ENCODE results near the gene ZNF684.

The ZNF684 gene

GRCh38 chr1:40530735-40531380 is 579 bp upstream of the ZNF684 start:
- peak; percentile 26 for DNase-seq (ENCODE audit: low read depth)
- peak overlapping the region; percentile 95 for H3K4me3 ChIP-seq (ENCODE audit: low read depth, low read length)
- no peak for TF ChIP-seq CTCF (IDR thresholded peaks at IDR 0.05; ENCODE audit: insufficient read depth, low read depth, low read length, missing control alignments)

DNA sequence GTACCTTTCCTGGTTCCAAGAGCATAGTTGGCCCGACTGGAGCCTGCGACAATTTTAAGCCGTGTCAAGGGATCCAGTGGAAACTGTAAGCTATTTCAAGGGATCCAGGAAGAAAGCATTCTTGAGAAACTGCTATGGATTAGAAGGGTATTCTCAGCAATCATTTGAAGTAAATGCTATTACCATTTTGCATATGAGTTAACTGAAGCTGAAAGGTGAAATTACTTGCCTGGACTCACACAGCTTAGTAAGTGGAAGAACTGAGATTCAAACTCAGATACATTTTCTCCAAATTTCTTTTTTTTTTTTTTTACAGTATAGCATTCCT is 589 bp downstream of the ZNF684 start:
- DNase-seq (ENCODE audit: low read depth), result no peak
- TF ChIP-seq CTCF (IDR thresholded peaks at IDR 0.05; ENCODE audit: insufficient read depth, low read depth, low read length, missing control alignments), result no peak
- peak overlapping the region; percentile 95 for H3K4me3 ChIP-seq (ENCODE audit: low read depth, low read length)

GRCh38 chr1:40532844-40533424 is 1.5 kb downstream of the ZNF684 start:
- DNase-seq (ENCODE audit: low read depth), result peak; percentile 74
- TF ChIP-seq CTCF (IDR thresholded peaks at IDR 0.05; ENCODE audit: insufficient read depth, low read depth, low read length, missing control alignments), result peak; percentile 70
- H3K4me3 ChIP-seq (ENCODE audit: low read depth, low read length), result no peak overlapping the region

DNA sequence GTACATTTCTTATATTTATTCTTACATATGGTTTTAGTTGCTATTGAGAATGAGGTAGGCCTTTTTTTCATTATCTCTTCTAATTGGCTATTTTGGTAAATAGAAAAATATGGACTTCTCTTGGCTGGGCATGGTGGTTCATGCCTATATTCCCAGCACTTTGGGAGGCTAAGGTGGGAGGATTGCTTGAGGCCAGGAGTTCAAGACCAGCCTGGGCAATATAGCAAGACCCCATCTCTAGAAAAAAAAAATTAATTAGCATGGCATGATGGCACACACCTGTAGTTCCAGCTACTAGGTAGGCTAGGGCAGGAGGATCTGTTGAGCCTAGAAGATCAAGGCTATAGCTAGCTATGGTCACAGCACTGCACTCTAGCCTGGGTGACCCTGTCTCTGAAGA is 3.2 kb downstream of the ZNF684 start:
- no peak overlapping the region for H3K4me3 ChIP-seq (ENCODE audit: low read depth, low read length)
- DNase-seq (ENCODE audit: low read depth), result no peak
- TF ChIP-seq CTCF (IDR thresholded peaks at IDR 0.05; ENCODE audit: insufficient read depth, low read depth, low read length, missing control alignments), result no peak

GRCh38 chr1:40535732-40536131 is 4.3 kb downstream of the ZNF684 start:
- no peak for TF ChIP-seq CTCF (IDR thresholded peaks at IDR 0.05; ENCODE audit: insufficient read depth, low read depth, low read length, missing control alignments)
- no peak overlapping the region for H3K4me3 ChIP-seq (ENCODE audit: low read depth, low read length)
- no peak for DNase-seq (ENCODE audit: low read depth)

DNA sequence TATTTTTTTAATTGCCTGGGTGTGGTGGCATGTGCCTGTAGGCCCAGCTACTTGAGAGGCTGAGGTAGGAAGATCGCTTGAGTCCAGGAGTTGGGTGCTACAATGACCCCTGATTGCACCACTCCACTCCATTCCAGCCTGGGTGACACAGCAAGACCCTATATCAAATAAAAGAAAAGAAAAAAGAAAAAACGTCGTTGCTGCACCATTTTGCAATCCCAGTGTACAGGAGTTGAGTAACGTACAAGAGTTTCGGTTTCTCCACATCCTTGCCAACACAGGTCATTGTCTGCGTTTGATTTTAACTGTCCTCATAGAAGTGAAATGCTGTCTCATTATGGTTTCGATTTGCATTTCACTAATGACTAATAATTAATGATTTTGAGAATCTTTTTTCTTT is 7.9 kb downstream of the ZNF684 start:
- no peak overlapping the region for H3K4me3 ChIP-seq (ENCODE audit: low read depth, low read length)
- no peak for DNase-seq (ENCODE audit: low read depth)
- TF ChIP-seq CTCF (IDR thresholded peaks at IDR 0.05; ENCODE audit: insufficient read depth, low read depth, low read length, missing control alignments), result no peak

- TF ChIP-seq CTCF (IDR thresholded peaks at IDR 0.05; ENCODE audit: insufficient read depth, low read depth, low read length, missing control alignments), result no peak
- no peak for DNase-seq (ENCODE audit: low read depth)
- H3K4me3 ChIP-seq (ENCODE audit: low read depth, low read length), result no peak overlapping the region
Observed at GRCh38 chr1:40546957-40547356, 15.5 kb downstream of the ZNF684 start.

All from GM12865 (cell line).